Endothelial cell of umbilical vein (primary cell): ENCODE data around the gene PRRC2A. TPM values are rescaled to one million over a fixed set of nuclear protein-coding genes. Genes with fewer than 3 reads are reported as not detected.

Experiments used
- BruUV-seq: library from RNA; stranded (reverse); fragments of 400-500 nt; replicated peaks from 2 replicates; lab custom pipeline; 2021; lab: Mats Ljungman, UMichigan
- CTCF ChIA-PET: fragments of 300-600, 350-600 bp; sonication (Branson Sonifier 250); formaldehyde crosslinking; loops from one replicate; lab custom pipeline; 2021; ENCODE audit warnings: antibody characterized with exemption, inconsistent platforms; lab: Charles Lee
- POLR2A ChIA-PET: fragments of 300-600, 350-600 bp; sonication (Branson Sonifier 250); formaldehyde crosslinking; loops from one replicate; lab custom pipeline; 2021; ENCODE audit warnings: antibody characterized with exemption, inconsistent platforms; lab: Charles Lee
- DNase-seq: peaks from one replicate; pipeline ENCODE4 v3.0.0-alpha.2; 2011; ENCODE audit warnings: low read depth, low spot score
- FAIRE-seq: peaks from 2 replicates; lab custom pipeline; 2011; peaks lifted over from hg19 to GRCh38; lab: Jason Lieb, UNC
- H2AFZ ChIP-seq: 2 replicates; pipeline ENCODE4 v1.6.0; 2012; ENCODE audit warnings: low read depth, low read length, control low read depth, inconsistent platforms
- H3K27ac ChIP-seq: 2 replicates; pipeline ENCODE4 v1.5.1; 2011; ENCODE audit warnings: low read depth, mild to moderate bottlenecking, control low read depth, low read length, moderate library complexity; ENCODE audit not compliant: insufficient read depth
- H3K27me3 ChIP-seq, 2 experiments: 2 replicates each; pipeline versions ENCODE4 v1.6.0 to v1.6.1; 2011; ENCODE audit warnings: low read length in 2 of 2, mixed read lengths in 1 of 2; ENCODE audit not compliant: control insufficient read depth in 2 of 2, insufficient read depth in 2 of 2
- H3K36me3 ChIP-seq, 2 experiments: 2 replicates in 1 of 2; 3 replicates in 1 of 2; pipeline ENCODE4 v1.5.1; 2011; ENCODE audit warnings: low read length in 2 of 2, mild to moderate bottlenecking in 1 of 2, moderate library complexity in 1 of 2; ENCODE audit not compliant: control insufficient read depth in 2 of 2, insufficient read depth in 2 of 2; ENCODE audit errors: extremely low read depth in 1 of 2
- H3K4me1 ChIP-seq: 3 replicates; pipeline ENCODE4 v1.5.1; 2011; ENCODE audit warnings: mild to moderate bottlenecking, low read length; ENCODE audit not compliant: control insufficient read depth, insufficient read depth; ENCODE audit errors: extremely low read depth
- H3K4me2 ChIP-seq: 2 replicates; pipeline ENCODE4 v1.6.1; 2011; ENCODE audit warnings: low read length, control low read depth, mixed read lengths; ENCODE audit not compliant: insufficient read depth
- H3K4me3 ChIP-seq, 3 experiments: fragments of 200-600 bp in 1 of 3; sonication (generic), shearing (Covaris generic) in 1 of 3; replicated peaks in 1 of 3; 2 replicates each; pipeline ENCODE4 v1.5.1; 2011 to 2016; ENCODE audit warnings: control low read depth in 3 of 3, low read length in 3 of 3, mild to moderate bottlenecking in 2 of 3, inconsistent platforms in 1 of 3, low read depth in 1 of 3, moderate library complexity in 1 of 3; ENCODE audit not compliant: insufficient read depth in 1 of 3
- H3K79me2 ChIP-seq: 2 replicates; pipeline ENCODE4 v1.6.0; 2012; ENCODE audit warnings: low read length, inconsistent platforms; ENCODE audit not compliant: control insufficient read depth, insufficient read depth
- H3K9ac ChIP-seq: replicated peaks from 2 replicates; pipeline ENCODE3; 2011; ENCODE audit warnings: low read length, control low read depth; ENCODE audit not compliant: insufficient read depth; ENCODE audit errors: extremely low read depth
- H3K9me1 ChIP-seq: replicated peaks from 3 replicates; pipeline ENCODE4 v1.6.0; 2011; ENCODE audit warnings: mild to moderate bottlenecking, low read length; ENCODE audit not compliant: control insufficient read depth, insufficient read depth; ENCODE audit errors: extremely low read depth
- H3K9me3 ChIP-seq: replicated peaks from 2 replicates; pipeline ENCODE4 v1.5.1; 2012; ENCODE audit warnings: low read length, inconsistent platforms; ENCODE audit not compliant: control insufficient read depth, insufficient read depth
- H4K20me1 ChIP-seq: replicated peaks from 2 replicates; pipeline ENCODE3; 2011; ENCODE audit warnings: mild to moderate bottlenecking, low read length; ENCODE audit not compliant: control insufficient read depth, insufficient read depth; ENCODE audit errors: extremely low read depth
- CTCF ChIP-seq, 2 donors: IDR thresholded peaks; 1 replicate in 1 of 2; 2 replicates in 1 of 2; pipeline ENCODE4 v1.5.1; 2011; ENCODE audit warnings: low read length in 2 of 2, mild to moderate bottlenecking in 2 of 2, moderate library complexity in 2 of 2, control low read depth in 1 of 2, inconsistent platforms in 1 of 2, low read depth in 1 of 2; ENCODE audit not compliant: insufficient read depth in 1 of 2; ENCODE audit errors: extremely low read depth in 1 of 2
- EZH2 ChIP-seq: IDR thresholded peaks from 2 replicates; pipeline ENCODE4 v1.6.1; 2012; ENCODE audit warnings: borderline replicate concordance, low read depth, mild to moderate bottlenecking, moderate library complexity, low read length, inconsistent platforms; ENCODE audit not compliant: severe bottlenecking
- FOS ChIP-seq: IDR thresholded peaks from 2 replicates; pipeline ENCODE4 v1.6.1; 2011; ENCODE audit warnings: mild to moderate bottlenecking, low read length, moderate library complexity, borderline replicate concordance; ENCODE audit not compliant: insufficient read depth
- GATA2 ChIP-seq: IDR thresholded peaks from 2 replicates; pipeline ENCODE4 v1.7.0; 2011; ENCODE audit warnings: low read depth, mild to moderate bottlenecking, moderate library complexity, mixed read lengths, low read length; ENCODE audit not compliant: insufficient read length, insufficient read depth
- JUN ChIP-seq: IDR thresholded peaks from 2 replicates; pipeline ENCODE4 v1.6.1; 2011; ENCODE audit warnings: borderline replicate concordance, low read depth; ENCODE audit not compliant: insufficient read length, insufficient read depth
- MAX ChIP-seq: IDR thresholded peaks from 2 replicates; pipeline ENCODE4 v1.6.1; 2011; ENCODE audit not compliant: insufficient read depth, insufficient read length
- MYC ChIP-seq: IDR thresholded peaks from one replicate; pipeline ENCODE4 v1.6.1; 2011; ENCODE audit warnings: mild to moderate bottlenecking, low read depth, low read length
- POLR2A ChIP-seq: IDR thresholded peaks from 2 replicates; pipeline ENCODE4 v1.6.1; 2012; ENCODE audit warnings: low read depth, mild to moderate bottlenecking, control low read depth, low read length
- POLR2AphosphoS5 ChIP-seq: IDR thresholded peaks from 2 replicates; pipeline ENCODE4 v1.6.1; 2012; ENCODE audit warnings: low read depth, mild to moderate bottlenecking, control low read depth, low read length, moderate library complexity; ENCODE audit not compliant: insufficient read depth
- dilution Hi-C: fragments of 300-500 bp; cut with MboI; formaldehyde crosslinking; loops from one replicate; pipeline ENCODE4 v1.15.0; 2019; ENCODE audit warnings: low sequenced_read_pairs; ENCODE audit not compliant: extremely low pct_ligation_motif_present
- intact Hi-C: fragments of 100-400 bp; cut with micrococcal nuclease; formaldehyde crosslinking; loops from one replicate; pipeline ENCODE4 v1.10.0; 2022
- polyA plus RNA-seq, 4 experiments: library from polyadenylated mRNA; depleted of rRNA in 3 of 4; stranded (reverse) in 3 of 4; unstranded in 1 of 4; fragments of >200 nt; gene quantifications; 2 replicates each; pipeline versions ENCODE4 v1.2.1 to v1.2.3, GENCODE V29; 2011 to 2012; ENCODE audit warnings: missing spikeins in 1 of 4
- total RNA-seq: library from RNA; stranded (reverse); gene quantifications from 2 replicates; pipeline ENCODE4 v1.2.3, GENCODE V29; 2021

PRRC2A gene
- total and polyA plus RNA-seq, 2 donors (not counting 3 experiments of a cell fraction or from before 2014, with no cell fraction given), result 88.4 to 229 TPM

- Histone ChIP-seq H3K27ac (no peak overlapping the region), H3K4me2 (no peak overlapping the region), H3K9ac (no peak overlapping the region), H3K36me3 (peaks cover 49 to 83% of the 10 kb centered on the region in 2 experiments), H3K4me1 (no peaks in the 10 kb centered on the region), H4K20me1 (peaks cover 3% of the 10 kb centered on the region), H3K9me3 (no peaks in the 10 kb centered on the region), H3K27me3 (no peaks in the 10 kb centered on the region), H2AFZ (no peak overlapping the region), H3K9me1 (no peaks in the 10 kb centered on the region), H3K79me2 (peaks cover 18% of the 10 kb centered on the region), H3K4me3 (no peak overlapping the region)
- DNase-seq (no peak), FAIRE-seq (no peak)
- CTCF ChIA-PET, result no interaction called here
- POLR2A ChIA-PET, result interaction anchor here (1.0 kb wide), 1 partner anchor 11 kb away, joined by 4 read pairs; no protein-coding TSS in a partner anchor
- intact Hi-C loops (no loop called here), dilution Hi-C loops (no loop called here)
- BruUV-seq, result no TSS peak
- TF ChIP-seq POLR2AphosphoS5, result no peak
- TF ChIP-seq JUN, result no peak
- no peak for TF ChIP-seq MYC
- TF ChIP-seq MAX, result no peak
- no peak for TF ChIP-seq CTCF (IDR thresholded peaks at IDR 0.05; ENCODE audit: extremely low read depth in 1 of 2, insufficient read depth in 1 of 2, low read depth in 1 of 2, low read length in 2 of 2)
- no peak for TF ChIP-seq POLR2A
These were observed 12.9 kb downstream of the PRRC2A start for GRCh38 chr6:31633447-31633846.

- intact Hi-C loops, result no loop called here
- Histone ChIP-seq H3K27ac (no peak overlapping the region), H4K20me1 (peaks cover 3% of the 10 kb centered on the region), H3K27me3 (no peaks in the 10 kb centered on the region), H3K9me3 (no peaks in the 10 kb centered on the region), H3K4me2 (no peak overlapping the region), H3K79me2 (peaks cover 17% of the 10 kb centered on the region), H3K4me3 (no peak overlapping the region), H3K9ac (no peak overlapping the region), H2AFZ (no peak overlapping the region), H3K4me1 (no peaks in the 10 kb centered on the region), H3K36me3 (peaks cover 45 to 82% of the 10 kb centered on the region in 2 experiments), H3K9me1 (no peaks in the 10 kb centered on the region)
- no TSS peak for BruUV-seq
- POLR2A ChIA-PET, result interaction anchor here (1.0 kb wide), 1 partner anchor 12 kb away, joined by 4 read pairs; no protein-coding TSS in a partner anchor
- dilution Hi-C loops, result no loop called here
- TF ChIP-seq POLR2A, result no peak
- TF ChIP-seq POLR2AphosphoS5, result no peak
- TF ChIP-seq GATA2, result no peak
- TF ChIP-seq JUN, result no peak
- TF ChIP-seq MAX, result no peak
- TF ChIP-seq MYC, result no peak
- no peak for TF ChIP-seq CTCF (IDR thresholded peaks at IDR 0.05; ENCODE audit: extremely low read depth in 1 of 2, insufficient read depth in 1 of 2, low read depth in 1 of 2, low read length in 2 of 2)
- TF ChIP-seq FOS, result no peak
- TF ChIP-seq EZH2, result no peak
- DNase-seq (no peak), FAIRE-seq (no peak)
- CTCF ChIA-PET, result interaction anchor here (1.3 kb wide), 1 partner anchor 184 kb away, joined by 3 read pairs; no protein-coding TSS in a partner anchor
These were observed 13.6 kb downstream of the PRRC2A start for GRCh38 chr6:31634131-31634530.
